ENCODE data around the gene PEMT. TPM values are rescaled to one million over a fixed set of nuclear protein-coding genes. Genes with fewer than 3 reads are reported as not detected.

The PEMT gene
- total and polyA plus RNA-seq, 2 of the 8 experiments (the other 6 are each of a cell fraction or from before 2014, with no cell fraction given), result 42.0 to 118 TPM

GRCh38 chr17:17572010-17572785 lies 19.3 kb downstream of the PEMT start:
- Histone ChIP-seq H2BK5ac (ENCODE audit: low read depth, low read length) (no peak overlapping the region), H4K8ac (ENCODE audit: extremely low read depth, insufficient read depth, low read length) (0 out of 2 replicates have a peak overlapping the region, but pooled peaks have one; percentile 35), H3K79me1 (ENCODE audit: low read depth, low read length) (peaks cover 7% of the 10 kb centered on the region), H3K4ac (replicated peaks; ENCODE audit: insufficient read length, low read depth, low read length) (no peak overlapping the region), H2BK120ac (replicated peaks; ENCODE audit: low read depth, low read length) (no peak overlapping the region), H2AK5ac (ENCODE audit: low read depth, low read length) (no peak overlapping the region), H4K91ac (replicated peaks; ENCODE audit: insufficient read length, low read length) (no peak overlapping the region), H3K14ac (ENCODE audit: insufficient read length) (no peak overlapping the region), H3K23ac (ENCODE audit: insufficient read length) (no peak overlapping the region), H3K56ac (replicated peaks; ENCODE audit: insufficient read length, low read depth, low read length) (no peak overlapping the region), H3K23me2 (ENCODE audit: low read depth, low read length) (no peaks in the 10 kb centered on the region), H4K20me1 (replicated peaks in 1 of 2; ENCODE audit: control insufficient read depth in 1 of 2, insufficient read depth in 2 of 2, low read length in 2 of 2) (peaks cover 2% of the 10 kb centered on the region in 2 experiments), H3K4me3 (ENCODE audit: extremely low read depth in 1 of 4, insufficient read depth in 2 of 4, low read depth in 3 of 4, low read length in 4 of 4) (no peak overlapping the region), H2BK15ac (ENCODE audit: low read length) (no peak overlapping the region), H2AFZ (ENCODE audit: low read length) (no peak overlapping the region), H3K18ac (ENCODE audit: extremely low read depth, low read length) (no peak overlapping the region), H2BK12ac (ENCODE audit: low read depth, low read length) (no peak overlapping the region), H3K4me2 (ENCODE audit: insufficient read depth in 1 of 2, low read depth in 2 of 2, low read length in 2 of 2) (no peak overlapping the region), H3K9ac (replicated peaks in 1 of 4; ENCODE audit: extremely low read depth in 1 of 4, low read depth in 3 of 4, low read length in 3 of 4) (no peak overlapping the region), H2BK20ac (ENCODE audit: low read length) (no peak overlapping the region), H3K27ac (ENCODE audit: low read depth, low read length) (no peak overlapping the region), H4K5ac (ENCODE audit: insufficient read length, low read depth, low read length) (no peak overlapping the region), H3K36me3 (ENCODE audit: control insufficient read depth in 2 of 4, insufficient read depth in 4 of 4, low read length in 3 of 4) (no peaks in the 10 kb centered on the region; a peak in 2 of 8 replicates), H3K27me3 (replicated peaks in 1 of 4; ENCODE audit: control insufficient read depth in 3 of 4, extremely low read depth in 1 of 4, insufficient read depth in 3 of 4, low read length in 3 of 4) (no peaks in the 10 kb centered on the region), H3K4me1 (replicated peaks in 1 of 4; ENCODE audit: control insufficient read depth in 3 of 4, insufficient read depth in 4 of 4, low read length in 3 of 4) (peaks cover 0 to 2% (median 0%) of the 10 kb centered on the region in 4 experiments; a peak in 1 of 7 replicates), H3K79me2 (ENCODE audit: control insufficient read depth in 1 of 2, insufficient read depth in 2 of 2, low read length in 2 of 2) (no peaks in the 10 kb centered on the region; a peak in 1 of 4 replicates), H3K9me3 (ENCODE audit: insufficient read depth in 2 of 2, low read depth in 1 of 2, low read length in 1 of 2) (no peaks in the 10 kb centered on the region)
- no peak for FAIRE-seq
- ChIA-PET POLR2A (ENCODE audit: partially characterized antibody) (interaction anchor here (1.3 to 1.4 kb wide), 2 partner anchors 67 to 76 kb away, joined by 4 to 7 read pairs; partner anchors contain the start of gene RASD1), CTCF (ENCODE audit: partially characterized antibody) (interaction anchor here (0.6 to 9.7 kb wide), 13 partner anchors 9 to 256 kb away, joined by 3 to 81 read pairs (median 4); partner anchors contain the start of gene RASD1)
- WGBS, 2 experiments (ENCODE audit: extremely low coverage in 1 of 2, insufficient coverage in 1 of 2, insufficient read length in 1 of 2, insufficient replicate concordance in 2 of 2, low coverage in 1 of 2, low lambda C conversion rate in 2 of 2, missing lambda C conversion rate in 1 of 2), result 85% methylated on average over 14 of the region's 15 CpGs; no CpG with 5 or more reads in 1 of the 2 experiments
- no peak for DNase-seq (ENCODE audit: low read depth in 1 of 2, low spot score in 2 of 2)
- TF ChIP-seq TAF1 (IDR thresholded peaks at IDR 0.05; ENCODE audit: low read depth, low read length), result no peak
- no peak for TF ChIP-seq ATF2 (IDR thresholded peaks at IDR 0.05; ENCODE audit: low read length)
- TF ChIP-seq NANOG (IDR thresholded peaks at IDR 0.05; ENCODE audit: insufficient read depth, low read depth, low read length, poor library complexity, severe bottlenecking), result no peak
- TF ChIP-seq CHD1 (IDR thresholded peaks at IDR 0.05; ENCODE audit: low read depth, low read length), result no peak
- no peak for TF ChIP-seq E2F6 (IDR thresholded peaks at IDR 0.05)
- TF ChIP-seq EP300 (IDR thresholded peaks at IDR 0.05; ENCODE audit: borderline replicate concordance in 1 of 2, low read depth in 2 of 2, low read length in 2 of 2), result no peak
- TF ChIP-seq GTF2F1 (IDR thresholded peaks at IDR 0.05; ENCODE audit: borderline replicate concordance, low read depth, low read length), result no peak

Measured in H1 (cell line).